GM12878 (cell line): Measurements from ENCODE around the gene PRAC2. TPM values are rescaled to one million over a fixed set of nuclear protein-coding genes. Genes with fewer than 3 reads are reported as not detected.

Experiments
- ATAC-seq: fragments of 200-7000 bp; cut with Tn5 transposase; 3 replicates; pipeline ENCODE4 v1.9.1; 2020; ENCODE audit warnings: mild to moderate bottlenecking, moderate library complexity
- BruUV-seq: library from RNA; stranded (reverse); fragments of 400-500 nt; replicated peaks from 2 replicates; lab custom pipeline; 2021; lab: Mats Ljungman, UMichigan
- CTCF ChIA-PET: fragments of 300-600 bp; sonication (Branson Sonifier 250); formaldehyde crosslinking; extraction: SDS; loops from one replicate; lab custom pipeline; 2021; ENCODE audit warnings: inconsistent platforms; lab: Yijun Ruan, JAX
- POLR2A ChIA-PET: fragments of 350-600 bp; formaldehyde crosslinking; extraction: SDS; loops from one replicate; lab custom pipeline; 2021; ENCODE audit warnings: inconsistent platforms; lab: Charles Lee
- RAD21 ChIA-PET: fragments of 300-600 bp; sonication (Branson Sonifier 250); formaldehyde crosslinking; loops from one replicate; lab custom pipeline; 2023; ENCODE audit warnings: antibody characterized with exemption; ENCODE audit not compliant: unreplicated experiment; lab: Charles Lee
- SMC1A ChIA-PET: fragments of 300-600 bp; sonication (Branson Sonifier 250); formaldehyde crosslinking; loops from one replicate; lab custom pipeline; 2023; ENCODE audit not compliant: unreplicated experiment, uncharacterized antibody; lab: Charles Lee
- DNase-seq: peaks from one replicate; pipeline ENCODE4 v3.0.0-alpha.2; 2011; ENCODE audit warnings: low read depth, low spot score
- FAIRE-seq: peaks from 3 replicates; lab custom pipeline; 2011; peaks lifted over from hg19 to GRCh38; lab: Jason Lieb, UNC
- H2AFZ ChIP-seq: 2 replicates; pipeline ENCODE4 v1.6.0; 2011; ENCODE audit warnings: low read depth, low read length, control low read depth; ENCODE audit not compliant: control insufficient read depth
- H3K27ac ChIP-seq: 2 replicates; pipeline ENCODE4 v1.5.1; 2011; ENCODE audit warnings: control low read depth; ENCODE audit not compliant: control insufficient read depth, insufficient read depth
- H3K27me3 ChIP-seq, 2 experiments: replicated peaks in 1 of 2; 2 replicates each; pipeline versions ENCODE4 v1.6.0 to v1.6.1; 2011; ENCODE audit warnings: low read length in 1 of 2; ENCODE audit not compliant: control insufficient read depth in 2 of 2, insufficient read depth in 2 of 2
- H3K36me3 ChIP-seq, 2 experiments: 2 replicates each; pipeline ENCODE4 v1.5.1; 2011; ENCODE audit warnings: low read length in 1 of 2; ENCODE audit not compliant: control insufficient read depth in 2 of 2, insufficient read depth in 2 of 2
- H3K4me1 ChIP-seq: 2 replicates; pipeline ENCODE4 v1.6.1; 2011; ENCODE audit warnings: mild to moderate bottlenecking, low read length, moderate library complexity, mixed read lengths; ENCODE audit not compliant: control insufficient read depth, insufficient read depth
- H3K4me2 ChIP-seq: 2 replicates; pipeline ENCODE4 v1.6.0; 2011; ENCODE audit warnings: control low read depth; ENCODE audit not compliant: control insufficient read depth, insufficient read depth
- H3K4me3 ChIP-seq: fragments of 200-600 bp; sonication (generic); 2 replicates; pipeline ENCODE4 v1.5.1; 2016
- H3K79me2 ChIP-seq: 2 replicates; pipeline ENCODE4 v1.6.0; 2011; ENCODE audit warnings: low read length; ENCODE audit not compliant: control insufficient read depth, insufficient read depth
- H3K9ac ChIP-seq: 2 replicates; pipeline ENCODE4 v1.8.0; 2011; ENCODE audit warnings: low read length, control low read depth, mixed read lengths; ENCODE audit not compliant: control insufficient read depth, insufficient read depth
- H3K9me3 ChIP-seq: replicated peaks from 3 replicates; pipeline ENCODE4 v1.5.1; 2011; ENCODE audit warnings: mild to moderate bottlenecking, low read length; ENCODE audit not compliant: control insufficient read depth, insufficient read depth
- H4K20me1 ChIP-seq: 2 replicates; pipeline ENCODE4 v1.6.0; 2011; ENCODE audit not compliant: control insufficient read depth, insufficient read depth
- BACH1 ChIP-seq: fragments of 450-650 bp; IDR thresholded peaks from 2 replicates; pipeline ENCODE4 v1.6.1; 2017; ENCODE audit warnings: mild to moderate bottlenecking, borderline replicate concordance
- CHD4 ChIP-seq: fragments of 200-600 bp; sonication (generic); IDR thresholded peaks from 2 replicates; pipeline ENCODE4 v1.6.1; 2016; ENCODE audit warnings: mild to moderate bottlenecking
- CREB1 ChIP-seq: IDR thresholded peaks from 2 replicates; pipeline ENCODE4 v1.6.1; 2012; ENCODE audit warnings: low read depth, mild to moderate bottlenecking, inconsistent platforms
- FOXM1 ChIP-seq: IDR thresholded peaks from 2 replicates; pipeline ENCODE4 v1.6.1; 2012; ENCODE audit warnings: low read depth, mild to moderate bottlenecking, inconsistent platforms, low read length, moderate library complexity
- NFIC ChIP-seq: IDR thresholded peaks from 2 replicates; pipeline ENCODE4 v1.6.1; 2012; ENCODE audit warnings: low read depth, mild to moderate bottlenecking, inconsistent platforms, low read length, moderate library complexity
- NRF1 ChIP-seq: conservative IDR thresholded peaks from 2 replicates; pipeline ENCODE4 v1.6.1; 2011; ENCODE audit warnings: mild to moderate bottlenecking, low read depth, low read length, improper control_type of control experiment
- POLR2A ChIP-seq: IDR thresholded peaks from 2 replicates; pipeline ENCODE4 v1.6.1; 2011; ENCODE audit warnings: low read depth, mild to moderate bottlenecking, low read length
- RCOR1 ChIP-seq: conservative IDR thresholded peaks from 2 replicates; pipeline ENCODE4 v1.6.1; 2012; ENCODE audit warnings: low read depth, low read length, improper control_type of control experiment
- SP1 ChIP-seq: IDR thresholded peaks from one replicate; pipeline ENCODE4 v1.6.1; 2011; ENCODE audit warnings: low read depth, low read length
- SRF ChIP-seq, 2 experiments: IDR thresholded peaks; 2 replicates each; pipeline ENCODE4 v1.6.1; 2011; ENCODE audit warnings: low read depth in 2 of 2, low read length in 2 of 2, mild to moderate bottlenecking in 1 of 2, moderate library complexity in 1 of 2
- TAF1 ChIP-seq: IDR thresholded peaks from 2 replicates; pipeline ENCODE4 v1.6.1; 2011; ENCODE audit warnings: mild to moderate bottlenecking, low read depth, low read length, borderline replicate concordance
- ZNF622 ChIP-seq: fragments of 450-650 bp; IDR thresholded peaks from 2 replicates; pipeline ENCODE4 v1.6.1; 2017; ENCODE audit warnings: mild to moderate bottlenecking, inconsistent platforms
- WGBS: methylation state at CpG from one replicate; pipeline ENCODE4 v1.1.6; 2016; ENCODE audit warnings: low lambda C conversion rate; ENCODE audit not compliant: insufficient replicate concordance, insufficient coverage; ENCODE audit errors: missing lambda C conversion rate; 5-methylcytosine and 5-hydroxymethylcytosine counted together
- in situ Hi-C: fragments of 300-500 bp; cut with MboI; formaldehyde crosslinking; loops from 9 replicates; pipeline ENCODE4 v1.14.3; 2018; ENCODE audit warnings: mixed read lengths
- intact Hi-C: fragments of 100-400 bp; cut with micrococcal nuclease; formaldehyde crosslinking; loops from one replicate; pipeline ENCODE4 v1.14.2; 2022; ENCODE audit not compliant: unreplicated experiment
- polyA plus RNA-seq, 11 experiments: library from polyadenylated mRNA; depleted of rRNA in 4 of 11; unstranded in 6 of 11; stranded (reverse) in 5 of 11; fragments of >200 nt; fragmentation: Nextera tagmentation in 4 of 11; fragmentation: Illumina TruSeq in 1 of 11; extraction: Ambion mirVana in 4 of 11; extraction: Trizol in 1 of 11; gene quantifications; 1 replicate in 1 of 11; 2 replicates in 10 of 11; pipeline versions ENCODE4 v1.2.1 to v1.2.3, GENCODE V29; 2011 to 2016; ENCODE audit warnings: inconsistent platforms in 2 of 11, missing spikeins in 2 of 11, low read depth in 1 of 11
- total RNA-seq, 4 experiments: library from RNA; depleted of rRNA in 3 of 4; stranded (reverse); fragments of >200 nt in 3 of 4; fragmentation: Illumina TruSeq in 1 of 4; extraction: Trizol in 1 of 4; gene quantifications; 2 replicates each; pipeline versions ENCODE4 v1.2.1 to v1.2.3, GENCODE V29; 2013 to 2021
- TF ChIP-seq, protein P1 (sequence below): IDR thresholded peaks from 2 replicates; pipeline ENCODE4 v1.6.1; 2011; ENCODE audit warnings: low read depth, low read length, improper control_type of control experiment, borderline replicate concordance
- TF ChIP-seq, protein P2 (sequence below): fragments of 450-650 bp; IDR thresholded peaks from 2 replicates; pipeline ENCODE4 v1.6.1; 2017; ENCODE audit warnings: mild to moderate bottlenecking, low read depth, inconsistent platforms; ENCODE audit not compliant: poor library complexity, severe bottlenecking
- TF ChIP-seq, protein P3 (sequence below): fragments of 450-650 bp; IDR thresholded peaks from 2 replicates; pipeline ENCODE4 v1.6.1; 2018; ENCODE audit warnings: mild to moderate bottlenecking, low read depth, moderate library complexity; ENCODE audit not compliant: partially characterized antibody

PRAC2 gene
- total and polyA plus RNA-seq, 10 of the 15 experiments (the other 5 are each of a cell fraction or from before 2014, with no cell fraction given) = 0.31 TPM; not detected in 9

GRCh38 chr17:48721009-48721402 is 2.0 kb upstream of the PRAC2 start:
- no peak for ATAC-seq
- Histone ChIP-seq H3K4me3 (no peak overlapping the region), H3K27me3 (peaks cover 29 to 56% of the 10 kb centered on the region in 2 experiments), H3K79me2 (no peaks in the 10 kb centered on the region), H3K27ac (no peak overlapping the region), H3K9me3 (no peaks in the 10 kb centered on the region; the same call in 2 of the 3 replicates), H3K9ac (no peak overlapping the region), H2AFZ (no peak overlapping the region), H3K36me3 (no peaks in the 10 kb centered on the region), H3K4me1 (no peaks in the 10 kb centered on the region; the same call in 1 of the 2 replicates), H4K20me1 (no peaks in the 10 kb centered on the region), H3K4me2 (no peak overlapping the region)
- FAIRE-seq = no peak
- WGBS = 100% methylated on average over 1 of the region's 1 CpG
- ChIA-PET SMC1A (interaction anchor here (0.8 to 0.9 kb wide), 2 partner anchors 158 to 165 kb away, joined by 3 read pairs; no protein-coding TSS in a partner anchor), RAD21 (interaction anchor here (1.1 kb wide), 1 partner anchor 157 kb away, joined by 4 read pairs; no protein-coding TSS in a partner anchor), CTCF (interaction anchor here (7.5 kb wide), 1 partner anchor 41 kb away, joined by 56 read pairs; no protein-coding TSS in a partner anchor), POLR2A (interaction anchor here (0.5 kb wide), 1 partner anchor 11 kb away, joined by 3 read pairs; no protein-coding TSS in a partner anchor)
- DNase-seq = no peak
- no TSS peak for BruUV-seq
- TF ChIP-seq CREB1 (no peak), TAF1 (no peak), CHD4 (no peak), SRF (IDR thresholded peaks at IDR 0.05; ENCODE audit: low read depth in 2 of 2, low read length in 2 of 2) (no peak), ZNF622 (no peak), RCOR1 (no peak), FOXM1 (no peak), POLR2A (no peak), NFIC (no peak), NRF1 (no peak), BACH1 (no peak), SP1 (no peak)
- TF ChIP-seq, protein P1, sequence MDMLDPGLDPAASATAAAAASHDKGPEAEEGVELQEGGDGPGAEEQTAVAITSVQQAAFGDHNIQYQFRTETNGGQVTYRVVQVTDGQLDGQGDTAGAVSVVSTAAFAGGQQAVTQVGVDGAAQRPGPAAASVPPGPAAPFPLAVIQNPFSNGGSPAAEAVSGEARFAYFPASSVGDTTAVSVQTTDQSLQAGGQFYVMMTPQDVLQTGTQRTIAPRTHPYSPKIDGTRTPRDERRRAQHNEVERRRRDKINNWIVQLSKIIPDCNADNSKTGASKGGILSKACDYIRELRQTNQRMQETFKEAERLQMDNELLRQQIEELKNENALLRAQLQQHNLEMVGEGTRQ = no peak
- TF ChIP-seq, protein P2, sequence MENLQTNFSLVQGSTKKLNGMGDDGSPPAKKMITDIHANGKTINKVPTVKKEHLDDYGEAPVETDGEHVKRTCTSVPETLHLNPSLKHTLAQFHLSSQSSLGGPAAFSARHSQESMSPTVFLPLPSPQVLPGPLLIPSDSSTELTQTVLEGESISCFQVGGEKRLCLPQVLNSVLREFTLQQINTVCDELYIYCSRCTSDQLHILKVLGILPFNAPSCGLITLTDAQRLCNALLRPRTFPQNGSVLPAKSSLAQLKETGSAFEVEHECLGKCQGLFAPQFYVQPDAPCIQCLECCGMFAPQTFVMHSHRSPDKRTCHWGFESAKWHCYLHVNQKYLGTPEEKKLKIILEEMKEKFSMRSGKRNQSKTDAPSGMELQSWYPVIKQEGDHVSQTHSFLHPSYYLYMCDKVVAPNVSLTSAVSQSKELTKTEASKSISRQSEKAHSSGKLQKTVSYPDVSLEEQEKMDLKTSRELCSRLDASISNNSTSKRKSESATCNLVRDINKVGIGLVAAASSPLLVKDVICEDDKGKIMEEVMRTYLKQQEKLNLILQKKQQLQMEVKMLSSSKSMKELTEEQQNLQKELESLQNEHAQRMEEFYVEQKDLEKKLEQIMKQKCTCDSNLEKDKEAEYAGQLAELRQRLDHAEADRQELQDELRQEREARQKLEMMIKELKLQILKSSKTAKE = no peak
- TF ChIP-seq, protein P3, sequence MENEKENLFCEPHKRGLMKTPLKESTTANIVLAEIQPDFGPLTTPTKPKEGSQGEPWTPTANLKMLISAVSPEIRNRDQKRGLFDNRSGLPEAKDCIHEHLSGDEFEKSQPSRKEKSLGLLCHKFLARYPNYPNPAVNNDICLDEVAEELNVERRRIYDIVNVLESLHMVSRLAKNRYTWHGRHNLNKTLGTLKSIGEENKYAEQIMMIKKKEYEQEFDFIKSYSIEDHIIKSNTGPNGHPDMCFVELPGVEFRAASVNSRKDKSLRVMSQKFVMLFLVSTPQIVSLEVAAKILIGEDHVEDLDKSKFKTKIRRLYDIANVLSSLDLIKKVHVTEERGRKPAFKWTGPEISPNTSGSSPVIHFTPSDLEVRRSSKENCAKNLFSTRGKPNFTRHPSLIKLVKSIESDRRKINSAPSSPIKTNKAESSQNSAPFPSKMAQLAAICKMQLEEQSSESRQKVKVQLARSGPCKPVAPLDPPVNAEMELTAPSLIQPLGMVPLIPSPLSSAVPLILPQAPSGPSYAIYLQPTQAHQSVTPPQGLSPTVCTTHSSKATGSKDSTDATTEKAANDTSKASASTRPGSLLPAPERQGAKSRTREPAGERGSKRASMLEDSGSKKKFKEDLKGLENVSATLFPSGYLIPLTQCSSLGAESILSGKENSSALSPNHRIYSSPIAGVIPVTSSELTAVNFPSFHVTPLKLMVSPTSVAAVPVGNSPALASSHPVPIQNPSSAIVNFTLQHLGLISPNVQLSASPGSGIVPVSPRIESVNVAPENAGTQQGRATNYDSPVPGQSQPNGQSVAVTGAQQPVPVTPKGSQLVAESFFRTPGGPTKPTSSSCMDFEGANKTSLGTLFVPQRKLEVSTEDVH = no peak
- in situ Hi-C loops = no loop called here
- intact Hi-C loops = loop anchor here (5.0 kb wide), 1 partner anchor 71 kb away; no protein-coding TSS in a partner anchor
